Memory B cell (primary cell): ENCODE measurements around the gene XPO1.
A peak's percentile ranks its signal among the peaks of the same experiment; 100 is the strongest.
"Not testable (repeated sequence)": the region's sequence is repeated elsewhere in the genome, so short reads cannot be mapped to it uniquely, and the experiment has no call there.

Experiments used
- ATAC-seq: fragments of 150-1000 bp; cut with Tn5 transposase; 2 replicates; pipeline ENCODE4 v1.10.0; 2021; ENCODE audit warnings: low read depth, mild to moderate bottlenecking, moderate library complexity
- DNase-seq, 2 donors: peaks; one replicate each; pipeline ENCODE4 v3.0.0; 2022; ENCODE audit warnings: low spot score in 2 of 2
- H3K27ac Mint-ChIP-seq: one replicate; pipeline ENCODE4 v1.8.0; 2022; ENCODE audit warnings: mild to moderate bottlenecking, moderate library complexity, mixed read lengths
- H3K27me3 Mint-ChIP-seq: one replicate; pipeline ENCODE4 v1.8.0; 2022; ENCODE audit warnings: mixed read lengths
- H3K36me3 Mint-ChIP-seq: one replicate; pipeline ENCODE4 v1.8.0; 2022; ENCODE audit warnings: mild to moderate bottlenecking, mixed read lengths
- H3K4me1 Mint-ChIP-seq: one replicate; pipeline ENCODE4 v1.8.0; 2022; ENCODE audit warnings: mixed read lengths
- H3K4me3 Mint-ChIP-seq: one replicate; pipeline ENCODE4 v1.8.0; 2022; ENCODE audit warnings: mild to moderate bottlenecking, moderate library complexity, mixed read lengths
- H3K9me3 Mint-ChIP-seq: one replicate; pipeline ENCODE4 v1.8.0; 2022; ENCODE audit warnings: mixed read lengths

The XPO1 gene

GRCh38 chr2:61446971-61447370 lies 91.2 kb downstream of the XPO1 start:
- H3K27me3 Mint-ChIP-seq, H3K9me3 Mint-ChIP-seq, H3K27ac Mint-ChIP-seq, DNase-seq, ATAC-seq, H3K4me3 Mint-ChIP-seq: not testable (repeated sequence)
- H3K4me1 Mint-ChIP-seq: peaks cover 31% of the 10 kb centered on the region
- H3K36me3 Mint-ChIP-seq: peaks cover 22% of the 10 kb centered on the region

GRCh38 chr2:61443342-61444041 lies 94.7 kb downstream of the XPO1 start:
- H3K4me1 Mint-ChIP-seq: peaks cover 42% of the 10 kb centered on the region
- no peaks in the 10 kb centered on the region for H3K27me3 Mint-ChIP-seq
- H3K36me3 Mint-ChIP-seq: peaks cover 26% of the 10 kb centered on the region
- H3K4me3 Mint-ChIP-seq: peak overlapping the region; percentile 43
- H3K27ac Mint-ChIP-seq: peak overlapping the region; percentile 85
- peak; percentile 91 for ATAC-seq
- peak in 1 of 2 donors; percentile 28 for DNase-seq
- H3K9me3 Mint-ChIP-seq: peaks cover 2% of the 10 kb centered on the region

DNA sequence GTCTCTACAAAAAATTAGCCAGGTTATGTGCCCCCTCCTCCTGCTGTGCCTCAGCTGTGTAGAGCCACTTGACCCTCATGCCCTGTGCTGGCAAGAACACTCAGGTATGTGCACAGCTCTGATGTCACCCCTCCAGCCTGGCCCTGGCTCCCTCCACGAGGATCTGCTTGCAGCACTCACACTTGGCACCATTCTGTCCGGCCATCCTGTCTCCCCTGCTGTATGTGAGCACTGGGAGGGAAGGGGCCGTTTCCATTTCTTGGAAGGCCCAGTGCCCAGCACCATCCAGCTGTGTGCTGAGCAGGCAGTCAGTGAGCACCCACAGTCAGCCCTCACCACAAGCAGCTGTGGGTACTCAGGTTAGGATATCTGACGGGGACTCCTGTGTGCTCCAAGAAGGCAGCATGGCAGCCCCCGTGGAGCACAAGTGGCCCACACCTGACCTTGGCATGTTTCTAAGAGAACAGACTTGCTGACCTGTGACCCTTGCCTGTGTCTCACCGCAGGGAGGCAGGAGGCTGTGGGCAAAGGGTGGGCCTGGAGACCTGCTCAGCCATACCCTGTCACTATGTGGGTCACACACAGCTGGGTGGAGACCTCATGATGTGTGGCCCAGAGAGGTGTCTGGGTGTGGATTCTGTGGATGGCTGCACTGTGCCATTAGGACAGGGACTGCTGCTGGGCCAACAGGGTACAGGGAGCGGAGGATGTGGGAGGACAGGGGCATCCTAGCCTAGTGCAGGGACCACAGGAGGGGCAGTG lies 98.7 kb downstream of the XPO1 start:
- Mint-ChIP-seq H3K9me3 (peaks cover 6% of the 10 kb centered on the region), H3K4me1 (peaks cover 56% of the 10 kb centered on the region), H3K27me3 (no peaks in the 10 kb centered on the region), H3K4me3 (no peak overlapping the region), H3K27ac (no peak overlapping the region), H3K36me3 (peaks cover 32% of the 10 kb centered on the region)
- no peak for DNase-seq
- ATAC-seq: no peak

DNA sequence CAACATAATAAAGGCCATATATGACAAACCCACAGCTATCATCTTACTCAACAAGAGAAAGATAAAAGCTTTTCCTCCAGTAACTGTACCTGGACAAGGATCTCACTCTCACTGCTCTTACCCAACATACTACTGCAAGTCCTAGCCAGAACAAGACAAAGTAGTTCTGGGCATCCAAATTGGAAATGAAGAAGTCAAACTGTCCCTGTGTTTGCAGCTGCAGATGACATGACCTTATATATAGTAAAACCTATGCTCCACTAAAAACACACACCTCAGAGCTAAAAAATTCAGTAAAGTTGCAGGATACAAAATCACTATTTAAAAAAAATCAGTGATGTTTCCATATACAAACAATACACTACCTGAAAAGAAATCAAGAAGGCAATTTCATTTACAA lies 99.5 kb downstream of the XPO1 start:
- ATAC-seq: no peak
- no peak for DNase-seq
- peaks cover 58% of the 10 kb centered on the region for H3K4me1 Mint-ChIP-seq
- H3K36me3 Mint-ChIP-seq: peaks cover 28% of the 10 kb centered on the region
- no peak overlapping the region for H3K4me3 Mint-ChIP-seq
- peak overlapping the region; percentile 69 for H3K27ac Mint-ChIP-seq
- no peaks in the 10 kb centered on the region for H3K27me3 Mint-ChIP-seq
- H3K9me3 Mint-ChIP-seq: peaks cover 5% of the 10 kb centered on the region

DNA sequence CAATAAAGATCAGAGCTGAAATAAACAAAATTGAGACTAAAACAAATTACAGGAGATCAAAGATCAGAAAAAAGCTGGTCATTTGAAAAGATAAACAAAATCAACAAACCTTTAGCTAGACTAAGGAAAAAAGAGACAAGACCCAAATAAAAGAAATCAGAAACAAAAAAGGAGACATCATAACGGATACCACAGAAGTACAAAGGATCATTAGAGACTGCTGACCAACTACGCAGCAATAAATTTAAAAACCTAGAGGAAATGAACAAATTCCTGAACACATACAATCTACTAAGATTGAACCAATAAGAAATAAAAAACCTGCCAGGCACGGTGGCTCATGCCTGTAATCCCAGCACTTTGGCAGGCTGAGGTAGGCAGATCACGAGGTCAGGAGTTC lies 101.0 kb downstream of the XPO1 start:
- H3K27ac Mint-ChIP-seq: no peak overlapping the region
- H3K9me3 Mint-ChIP-seq: peaks cover 5% of the 10 kb centered on the region
- no peaks in the 10 kb centered on the region for H3K27me3 Mint-ChIP-seq
- H3K4me3 Mint-ChIP-seq: no peak overlapping the region
- peaks cover 53% of the 10 kb centered on the region for H3K4me1 Mint-ChIP-seq
- ATAC-seq (no peak), DNase-seq (no peak)
- peaks cover 21% of the 10 kb centered on the region for H3K36me3 Mint-ChIP-seq

GRCh38 chr2:61436092-61436491 lies 102.1 kb downstream of the XPO1 start:
- peaks cover 21% of the 10 kb centered on the region for H3K36me3 Mint-ChIP-seq
- DNase-seq: no peak
- H3K9me3 Mint-ChIP-seq: peaks cover 5% of the 10 kb centered on the region
- peaks cover 46% of the 10 kb centered on the region for H3K4me1 Mint-ChIP-seq
- H3K27me3 Mint-ChIP-seq: no peaks in the 10 kb centered on the region
- H3K27ac Mint-ChIP-seq: peak overlapping the region; percentile 17
- H3K4me3 Mint-ChIP-seq: peak overlapping the region; percentile 6
- no peak for ATAC-seq

DNA sequence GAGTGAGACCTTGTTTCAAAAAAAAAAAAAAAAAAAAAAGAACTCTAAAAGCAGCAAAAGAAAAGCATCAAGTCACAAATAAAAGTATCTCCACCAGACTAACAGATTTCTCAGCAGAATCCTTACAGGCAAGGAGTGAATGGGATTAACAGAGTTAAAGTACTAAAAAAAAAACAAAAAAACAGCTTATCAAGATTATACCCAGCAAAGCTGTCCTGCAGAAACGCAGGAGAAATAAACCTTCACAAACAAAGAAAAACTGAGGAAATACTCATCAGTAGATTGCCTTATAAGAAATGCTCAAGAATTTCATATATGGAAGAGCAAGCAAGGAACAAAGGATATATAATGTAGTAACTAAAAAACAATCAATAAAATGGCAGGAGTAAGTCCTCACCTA lies 102.9 kb downstream of the XPO1 start:
- Mint-ChIP-seq H3K36me3 (peaks cover 23% of the 10 kb centered on the region), H3K27me3 (no peaks in the 10 kb centered on the region), H3K4me3 (no peak overlapping the region), H3K4me1 (peaks cover 49% of the 10 kb centered on the region), H3K9me3 (peaks cover 5% of the 10 kb centered on the region), H3K27ac (no peak overlapping the region)
- no peak for DNase-seq
- ATAC-seq: no peak

DNA sequence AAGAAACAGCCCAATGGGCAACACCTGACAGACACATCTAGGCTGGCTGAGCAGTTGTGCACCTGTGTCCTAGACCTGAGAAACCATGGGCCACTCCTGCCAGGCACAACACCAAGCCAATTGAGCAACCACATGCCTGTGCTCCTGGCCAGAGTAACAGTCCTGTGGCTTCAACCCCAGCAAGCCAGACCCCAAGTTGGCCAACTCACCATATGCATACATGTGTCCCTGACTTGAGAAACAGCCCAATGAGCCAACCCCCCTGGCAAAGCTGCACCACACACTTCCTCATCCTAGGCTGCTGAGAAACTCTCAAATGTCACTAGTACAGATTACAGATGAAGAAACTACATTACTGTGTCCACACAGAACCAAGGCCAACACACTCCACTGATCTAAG lies 103.8 kb downstream of the XPO1 start:
- peak overlapping the region; percentile 18 for H3K27ac Mint-ChIP-seq
- peaks cover 22% of the 10 kb centered on the region for H3K36me3 Mint-ChIP-seq
- peak; percentile 86 for ATAC-seq
- H3K27me3 Mint-ChIP-seq: no peaks in the 10 kb centered on the region
- H3K4me1 Mint-ChIP-seq: peaks cover 45% of the 10 kb centered on the region
- DNase-seq: no peak
- H3K9me3 Mint-ChIP-seq: peaks cover 5% of the 10 kb centered on the region
- H3K4me3 Mint-ChIP-seq: no peak overlapping the region

- peaks cover 17% of the 10 kb centered on the region for H3K36me3 Mint-ChIP-seq
- ATAC-seq (no peak), DNase-seq (no peak)
- H3K27ac Mint-ChIP-seq: peak overlapping the region; percentile 18
- H3K27me3 Mint-ChIP-seq: no peaks in the 10 kb centered on the region
- H3K4me1 Mint-ChIP-seq: peaks cover 41% of the 10 kb centered on the region
- H3K9me3 Mint-ChIP-seq: peaks cover 5% of the 10 kb centered on the region
- H3K4me3 Mint-ChIP-seq: no peak overlapping the region
Measured at GRCh38 chr2:61433606-61434005, 104.5 kb downstream of the XPO1 start.

GRCh38 chr2:61432990-61433389 lies 105.2 kb downstream of the XPO1 start:
- Mint-ChIP-seq H3K4me3 (no peak overlapping the region), H3K9me3 (peaks cover 5% of the 10 kb centered on the region), H3K27ac (peak overlapping the region; percentile 56), H3K27me3 (no peaks in the 10 kb centered on the region), H3K4me1 (peaks cover 42% of the 10 kb centered on the region), H3K36me3 (peaks cover 14% of the 10 kb centered on the region)
- ATAC-seq (no peak), DNase-seq (no peak)

- H3K36me3 Mint-ChIP-seq: peaks cover 6% of the 10 kb centered on the region
- peaks cover 45% of the 10 kb centered on the region for H3K4me1 Mint-ChIP-seq
- H3K27me3 Mint-ChIP-seq: no peaks in the 10 kb centered on the region
- H3K27ac Mint-ChIP-seq: no peak overlapping the region
- ATAC-seq (no peak), DNase-seq (no peak)
- no peak overlapping the region for H3K4me3 Mint-ChIP-seq
- no peaks in the 10 kb centered on the region for H3K9me3 Mint-ChIP-seq
Measured at GRCh38 chr2:61431345-61431744, 106.8 kb downstream of the XPO1 start.
